ENCODE data around the gene SURF1. TPM values are rescaled to one million over a fixed set of nuclear protein-coding genes. Genes with fewer than 3 reads are reported as not detected.
A peak's percentile ranks its signal among the peaks of the same experiment; 100 is the strongest.

SURF1 gene
- total and polyA plus RNA-seq, 9 of the 15 experiments (the other 6 are each of a cell fraction or from before 2014, with no cell fraction given), result 16.1 to 31.3 (median 20.9) TPM

DNA sequence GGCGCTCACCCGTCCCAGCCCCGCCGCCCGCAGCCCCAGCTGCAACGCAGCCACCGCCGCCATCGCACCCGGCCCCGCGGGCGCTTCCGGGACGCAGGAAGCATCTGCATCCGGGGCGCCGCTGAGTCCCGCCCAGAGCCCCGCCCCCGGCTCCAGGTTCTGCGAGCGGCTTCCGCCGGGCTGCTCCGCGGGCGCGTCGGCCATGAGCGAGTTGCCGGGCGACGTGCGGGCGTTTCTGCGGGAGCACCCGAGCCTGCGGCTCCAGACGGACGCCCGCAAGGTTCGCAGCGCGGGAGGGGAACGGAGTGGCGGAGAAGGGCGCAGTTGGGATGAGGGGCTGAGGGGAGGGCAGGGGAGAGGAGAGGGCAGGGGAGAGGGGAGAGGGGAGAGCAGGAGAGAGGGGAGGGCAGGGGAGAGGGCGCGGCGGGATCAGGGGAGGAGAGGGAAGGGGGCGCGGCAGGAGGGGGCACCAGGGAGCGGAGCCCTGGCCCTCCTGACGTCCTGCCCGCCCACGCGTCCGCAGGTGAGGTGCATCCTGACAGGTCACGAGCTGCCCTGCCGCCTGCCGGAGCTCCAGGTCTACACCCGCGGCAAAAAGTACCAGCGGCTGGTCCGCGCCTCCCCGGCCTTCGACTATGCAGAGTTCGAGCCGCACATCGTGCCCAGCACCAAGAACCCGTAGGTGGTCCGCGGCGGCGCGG lies at the start of gene SURF1, which contains the start of gene SURF2 (continued):
- TF ChIP-seq LARP7 (IDR thresholded peaks at IDR 0.05), result peak; percentile 40; the same call in 1 of the 2 replicates
- TF ChIP-seq MECOM (CRISPR knock-in tag; IDR thresholded peaks at IDR 0.05), result no peak
- no peak for TF ChIP-seq EWSR1 (IDR thresholded peaks at IDR 0.05; ENCODE audit: borderline replicate concordance, low read depth, partially characterized antibody)
- TF ChIP-seq MYC (IDR thresholded peaks at IDR 0.05; ENCODE audit: low read depth, low read length), result peak; percentile 79
- no peak for TF ChIP-seq MYC (CRISPR knock-in tag; IDR thresholded peaks at IDR 0.05; ENCODE audit: borderline replicate concordance, low read depth)
- TF ChIP-seq, protein P1, sequence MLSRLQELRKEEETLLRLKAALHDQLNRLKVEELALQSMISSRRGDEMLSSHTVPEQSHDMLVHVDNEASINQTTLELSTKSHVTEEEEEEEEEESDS (CRISPR knock-in tag; IDR thresholded peaks at IDR 0.05), result no peak
- TF ChIP-seq PURB (CRISPR knock-in tag; IDR thresholded peaks at IDR 0.05; ENCODE audit: low read depth), result no peak
- no peak for TF ChIP-seq ZNF212 (CRISPR knock-in tag; IDR thresholded peaks at IDR 0.05)
- peak; percentile 79 for TF ChIP-seq POLR2A (conservative IDR thresholded peaks at IDR 0.05)
- TF ChIP-seq SMAD4 (CRISPR knock-in tag; conservative IDR thresholded peaks at IDR 0.05), result no peak
- no peak for TF ChIP-seq GMEB1 (CRISPR knock-in tag; IDR thresholded peaks at IDR 0.05)
- TF ChIP-seq, protein P2, sequence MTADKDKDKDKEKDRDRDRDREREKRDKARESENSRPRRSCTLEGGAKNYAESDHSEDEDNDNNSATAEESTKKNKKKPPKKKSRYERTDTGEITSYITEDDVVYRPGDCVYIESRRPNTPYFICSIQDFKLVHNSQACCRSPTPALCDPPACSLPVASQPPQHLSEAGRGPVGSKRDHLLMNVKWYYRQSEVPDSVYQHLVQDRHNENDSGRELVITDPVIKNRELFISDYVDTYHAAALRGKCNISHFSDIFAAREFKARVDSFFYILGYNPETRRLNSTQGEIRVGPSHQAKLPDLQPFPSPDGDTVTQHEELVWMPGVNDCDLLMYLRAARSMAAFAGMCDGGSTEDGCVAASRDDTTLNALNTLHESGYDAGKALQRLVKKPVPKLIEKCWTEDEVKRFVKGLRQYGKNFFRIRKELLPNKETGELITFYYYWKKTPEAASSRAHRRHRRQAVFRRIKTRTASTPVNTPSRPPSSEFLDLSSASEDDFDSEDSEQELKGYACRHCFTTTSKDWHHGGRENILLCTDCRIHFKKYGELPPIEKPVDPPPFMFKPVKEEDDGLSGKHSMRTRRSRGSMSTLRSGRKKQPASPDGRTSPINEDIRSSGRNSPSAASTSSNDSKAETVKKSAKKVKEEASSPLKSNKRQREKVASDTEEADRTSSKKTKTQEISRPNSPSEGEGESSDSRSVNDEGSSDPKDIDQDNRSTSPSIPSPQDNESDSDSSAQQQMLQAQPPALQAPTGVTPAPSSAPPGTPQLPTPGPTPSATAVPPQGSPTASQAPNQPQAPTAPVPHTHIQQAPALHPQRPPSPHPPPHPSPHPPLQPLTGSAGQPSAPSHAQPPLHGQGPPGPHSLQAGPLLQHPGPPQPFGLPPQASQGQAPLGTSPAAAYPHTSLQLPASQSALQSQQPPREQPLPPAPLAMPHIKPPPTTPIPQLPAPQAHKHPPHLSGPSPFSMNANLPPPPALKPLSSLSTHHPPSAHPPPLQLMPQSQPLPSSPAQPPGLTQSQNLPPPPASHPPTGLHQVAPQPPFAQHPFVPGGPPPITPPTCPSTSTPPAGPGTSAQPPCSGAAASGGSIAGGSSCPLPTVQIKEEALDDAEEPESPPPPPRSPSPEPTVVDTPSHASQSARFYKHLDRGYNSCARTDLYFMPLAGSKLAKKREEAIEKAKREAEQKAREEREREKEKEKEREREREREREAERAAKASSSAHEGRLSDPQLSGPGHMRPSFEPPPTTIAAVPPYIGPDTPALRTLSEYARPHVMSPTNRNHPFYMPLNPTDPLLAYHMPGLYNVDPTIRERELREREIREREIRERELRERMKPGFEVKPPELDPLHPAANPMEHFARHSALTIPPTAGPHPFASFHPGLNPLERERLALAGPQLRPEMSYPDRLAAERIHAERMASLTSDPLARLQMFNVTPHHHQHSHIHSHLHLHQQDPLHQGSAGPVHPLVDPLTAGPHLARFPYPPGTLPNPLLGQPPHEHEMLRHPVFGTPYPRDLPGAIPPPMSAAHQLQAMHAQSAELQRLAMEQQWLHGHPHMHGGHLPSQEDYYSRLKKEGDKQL (CRISPR knock-in tag; IDR thresholded peaks at IDR 0.05; ENCODE audit: borderline replicate concordance), result 0 out of 2 replicates have a peak, but pooled peaks have one; percentile 37
- no peak for TF ChIP-seq TCF3 (CRISPR knock-in tag; IDR thresholded peaks at IDR 0.05)
- TF ChIP-seq TAF1 (IDR thresholded peaks at IDR 0.05; ENCODE audit: control insufficient read depth, extremely low read depth, insufficient read depth, low read length, severe bottlenecking), result peak; percentile 85
- TF ChIP-seq CCNT2 (IDR thresholded peaks at IDR 0.05; ENCODE audit: borderline replicate concordance, extremely low read depth, insufficient read length, low read depth, low read length), result peak; percentile 48
- TF ChIP-seq TCFL5 (CRISPR knock-in tag; conservative IDR thresholded peaks at IDR 0.05), result no peak
- no peak for TF ChIP-seq ASH1L (IDR thresholded peaks at IDR 0.05; ENCODE audit: borderline replicate concordance, low read depth, partially characterized antibody)
- TF ChIP-seq MEF2A (IDR thresholded peaks at IDR 0.05; ENCODE audit: control insufficient read depth, low read depth, low read length), result no peak
- no peak for TF ChIP-seq RBM39 (optimal IDR thresholded peaks at IDR 0.05; ENCODE audit: low read depth, low read length)
- TF ChIP-seq SPI1 (IDR thresholded peaks at IDR 0.05; ENCODE audit: borderline replicate concordance, low read depth, low read length), result no peak
- peak; percentile 74 for TF ChIP-seq CREM (IDR thresholded peaks at IDR 0.05; ENCODE audit: low read depth)
- no peak for TF ChIP-seq NFE2L1 (tag; IDR thresholded peaks at IDR 0.05; ENCODE audit: borderline replicate concordance, low read depth)
